Measurements from ENCODE around the gene UBTD1.

Gene UBTD1

GRCh38 chr10:97577701-97578100 is 79.0 kb downstream of the UBTD1 start:
- no peak overlapping the region for H3K18ac ChIP-seq (ENCODE audit: low read length)
- no peak overlapping the region for H4K91ac ChIP-seq (ENCODE audit: low read depth, low read length)
- no peak overlapping the region for H3K23ac ChIP-seq (ENCODE audit: low read length)
- H3K4me2 ChIP-seq (ENCODE audit: low read length) = no peak overlapping the region
- no peak overlapping the region for H3K14ac ChIP-seq (ENCODE audit: low read length)
- no peak overlapping the region for H3K4ac ChIP-seq (ENCODE audit: low read depth, low read length)
- no peak overlapping the region for H4K12ac ChIP-seq (ENCODE audit: low read depth, low read length)
- no peak overlapping the region for H4K8ac ChIP-seq (ENCODE audit: low read depth, low read length)
- H3K27ac ChIP-seq (ENCODE audit: low read depth, low read length) = no peak overlapping the region
- H3K27me3 ChIP-seq (ENCODE audit: insufficient read depth, low read length) = no peaks in the 10 kb centered on the region
- no peak overlapping the region for H2AK5ac ChIP-seq (ENCODE audit: low read length)
- H2BK5ac ChIP-seq (ENCODE audit: low read depth, low read length, poor library complexity) = no peak overlapping the region
- H2BK12ac ChIP-seq (ENCODE audit: low read length) = no peak overlapping the region
- H3K9me3 ChIP-seq (ENCODE audit: insufficient read depth, low read depth, low read length) = no peaks in the 10 kb centered on the region
- H2AFZ ChIP-seq (ENCODE audit: insufficient read depth, low read length, poor library complexity) = no peak overlapping the region
- H3K4me1 ChIP-seq (ENCODE audit: control insufficient read depth in 1 of 2, insufficient read depth in 2 of 2, low read length in 2 of 2) = peaks cover 21 to 24% of the 10 kb centered on the region in 2 experiments
- H3K79me2 ChIP-seq (ENCODE audit: control insufficient read depth, insufficient read depth, low read length, poor library complexity) = peaks cover 2% of the 10 kb centered on the region
- no peaks in the 10 kb centered on the region for H3K36me3 ChIP-seq (ENCODE audit: control insufficient read depth in 1 of 2, insufficient read depth in 2 of 2, low read length in 2 of 2)
- DNase-seq = no peak
- no CpG with 5 or more reads among the region's 9 CpGs for WGBS (ENCODE audit: extremely low coverage, insufficient coverage, insufficient read length)
- no peak overlapping the region for H2BK120ac ChIP-seq (ENCODE audit: insufficient read depth, low read length, poor library complexity)
- H3K79me1 ChIP-seq (ENCODE audit: low read length) = peaks cover 21% of the 10 kb centered on the region
- H3K9ac ChIP-seq (ENCODE audit: low read length) = no peak overlapping the region
- no peak overlapping the region for H3K4me3 ChIP-seq (ENCODE audit: low read depth, low read length)

GRCh38 chr10:97578171-97578844 is 79.6 kb downstream of the UBTD1 start:
- DNase-seq = no peak
- Histone ChIP-seq H2AFZ (ENCODE audit: insufficient read depth, low read length, poor library complexity) (no peak overlapping the region), H2BK5ac (ENCODE audit: low read depth, low read length, poor library complexity) (no peak overlapping the region), H3K9me3 (ENCODE audit: insufficient read depth, low read depth, low read length) (no peaks in the 10 kb centered on the region), H4K8ac (ENCODE audit: low read depth, low read length) (no peak overlapping the region), H3K23ac (ENCODE audit: low read length) (no peak overlapping the region), H3K14ac (ENCODE audit: low read length) (no peak overlapping the region), H3K27me3 (ENCODE audit: insufficient read depth, low read length) (no peaks in the 10 kb centered on the region), H3K4me3 (ENCODE audit: low read depth, low read length) (no peak overlapping the region), H3K18ac (ENCODE audit: low read length) (no peak overlapping the region), H4K12ac (ENCODE audit: low read depth, low read length) (no peak overlapping the region), H3K4me2 (ENCODE audit: low read length) (no peak overlapping the region), H3K79me2 (ENCODE audit: control insufficient read depth, insufficient read depth, low read length, poor library complexity) (no peaks in the 10 kb centered on the region), H4K91ac (ENCODE audit: low read depth, low read length) (no peak overlapping the region), H3K4ac (ENCODE audit: low read depth, low read length) (no peak overlapping the region), H3K36me3 (ENCODE audit: control insufficient read depth in 1 of 2, insufficient read depth in 2 of 2, low read length in 2 of 2) (no peaks in the 10 kb centered on the region), H3K79me1 (ENCODE audit: low read length) (peaks cover 16% of the 10 kb centered on the region), H2BK120ac (ENCODE audit: insufficient read depth, low read length, poor library complexity) (no peak overlapping the region), H3K9ac (ENCODE audit: low read length) (no peak overlapping the region), H3K27ac (ENCODE audit: low read depth, low read length) (no peak overlapping the region), H2BK12ac (ENCODE audit: low read length) (peak overlapping the region; percentile 8), H3K4me1 (ENCODE audit: control insufficient read depth in 1 of 2, insufficient read depth in 2 of 2, low read length in 2 of 2) (peaks cover 15 to 18% of the 10 kb centered on the region in 2 experiments), H2AK5ac (ENCODE audit: low read length) (peak overlapping the region; percentile 9)
- WGBS (ENCODE audit: extremely low coverage, insufficient coverage, insufficient read length) = no CpG with 5 or more reads among the region's 40 CpGs

- no peak overlapping the region for H3K23ac ChIP-seq (ENCODE audit: low read length)
- H3K79me2 ChIP-seq (ENCODE audit: control insufficient read depth, insufficient read depth, low read length, poor library complexity) = no peaks in the 10 kb centered on the region
- DNase-seq = no peak
- H2BK5ac ChIP-seq (ENCODE audit: low read depth, low read length, poor library complexity) = no peak overlapping the region
- H2BK12ac ChIP-seq (ENCODE audit: low read length) = no peak overlapping the region
- H4K12ac ChIP-seq (ENCODE audit: low read depth, low read length) = no peak overlapping the region
- no peak overlapping the region for H3K4me3 ChIP-seq (ENCODE audit: low read depth, low read length)
- no peak overlapping the region for H4K91ac ChIP-seq (ENCODE audit: low read depth, low read length)
- H4K8ac ChIP-seq (ENCODE audit: low read depth, low read length) = no peak overlapping the region
- no peaks in the 10 kb centered on the region for H3K27me3 ChIP-seq (ENCODE audit: insufficient read depth, low read length)
- H2BK120ac ChIP-seq (ENCODE audit: insufficient read depth, low read length, poor library complexity) = no peak overlapping the region
- no peak overlapping the region for H3K4ac ChIP-seq (ENCODE audit: low read depth, low read length)
- H3K4me1 ChIP-seq (ENCODE audit: control insufficient read depth in 1 of 2, insufficient read depth in 2 of 2, low read length in 2 of 2) = peaks cover 3 to 5% of the 10 kb centered on the region in 2 experiments
- no peak overlapping the region for H2AFZ ChIP-seq (ENCODE audit: insufficient read depth, low read length, poor library complexity)
- no peak overlapping the region for H3K9ac ChIP-seq (ENCODE audit: low read length)
- H3K18ac ChIP-seq (ENCODE audit: low read length) = no peak overlapping the region
- H3K9me3 ChIP-seq (ENCODE audit: insufficient read depth, low read depth, low read length) = no peaks in the 10 kb centered on the region
- H3K4me2 ChIP-seq (ENCODE audit: low read length) = no peak overlapping the region
- H3K36me3 ChIP-seq (ENCODE audit: control insufficient read depth in 1 of 2, insufficient read depth in 2 of 2, low read length in 2 of 2) = no peaks in the 10 kb centered on the region
- no peak overlapping the region for H3K14ac ChIP-seq (ENCODE audit: low read length)
- H3K79me1 ChIP-seq (ENCODE audit: low read length) = peaks cover 3% of the 10 kb centered on the region
- no CpG with 5 or more reads among the region's 9 CpGs for WGBS (ENCODE audit: extremely low coverage, insufficient coverage, insufficient read length)
- H3K27ac ChIP-seq (ENCODE audit: low read depth, low read length) = no peak overlapping the region
- H2AK5ac ChIP-seq (ENCODE audit: low read length) = no peak overlapping the region
These were observed 82.0 kb downstream of the UBTD1 start for GRCh38 chr10:97580421-97581367.

GRCh38 chr10:97582169-97582568 is 83.4 kb downstream of the UBTD1 start:
- Histone ChIP-seq H3K4me3 (ENCODE audit: low read depth, low read length) (no peak overlapping the region), H2BK120ac (ENCODE audit: insufficient read depth, low read length, poor library complexity) (no peak overlapping the region), H3K9ac (ENCODE audit: low read length) (no peak overlapping the region), H3K14ac (ENCODE audit: low read length) (no peak overlapping the region), H3K18ac (ENCODE audit: low read length) (no peak overlapping the region), H4K12ac (ENCODE audit: low read depth, low read length) (no peak overlapping the region), H3K27ac (ENCODE audit: low read depth, low read length) (no peak overlapping the region), H2AK5ac (ENCODE audit: low read length) (no peak overlapping the region), H2BK5ac (ENCODE audit: low read depth, low read length, poor library complexity) (no peak overlapping the region), H4K8ac (ENCODE audit: low read depth, low read length) (no peak overlapping the region), H3K4me2 (ENCODE audit: low read length) (no peak overlapping the region), H2BK12ac (ENCODE audit: low read length) (no peak overlapping the region), H4K91ac (ENCODE audit: low read depth, low read length) (no peak overlapping the region), H3K9me3 (ENCODE audit: insufficient read depth, low read depth, low read length) (no peaks in the 10 kb centered on the region), H3K36me3 (ENCODE audit: control insufficient read depth in 1 of 2, insufficient read depth in 2 of 2, low read length in 2 of 2) (no peaks in the 10 kb centered on the region), H3K4me1 (ENCODE audit: control insufficient read depth in 1 of 2, insufficient read depth in 2 of 2, low read length in 2 of 2) (peaks cover 3 to 5% of the 10 kb centered on the region in 2 experiments), H3K23ac (ENCODE audit: low read length) (no peak overlapping the region), H3K27me3 (ENCODE audit: insufficient read depth, low read length) (no peaks in the 10 kb centered on the region), H3K79me2 (ENCODE audit: control insufficient read depth, insufficient read depth, low read length, poor library complexity) (no peaks in the 10 kb centered on the region), H2AFZ (ENCODE audit: insufficient read depth, low read length, poor library complexity) (no peak overlapping the region), H3K79me1 (ENCODE audit: low read length) (no peaks in the 10 kb centered on the region), H3K4ac (ENCODE audit: low read depth, low read length) (no peak overlapping the region)
- whole genome bisulfite sequencing (ENCODE audit: extremely low coverage, insufficient coverage, insufficient read length) = no CpG with 5 or more reads among the region's 8 CpGs
- DNase-seq = no peak
